CD4-positive, alpha-beta T cell treated with Interleukin-21 for 1 hour (primary cell): ENCODE measurements around the gene ASCC1.
A peak's percentile ranks its signal among the peaks of the same experiment; 100 is the strongest.
"Not testable (repeated sequence)": the region's sequence is repeated elsewhere in the genome, so short reads cannot be mapped to it uniquely, and the experiment has no call there.

Source experiments
- DNase-seq: peaks from one replicate; pipeline ENCODE4 v3.0.0-alpha.2; 2020

The ASCC1 gene, protein sequence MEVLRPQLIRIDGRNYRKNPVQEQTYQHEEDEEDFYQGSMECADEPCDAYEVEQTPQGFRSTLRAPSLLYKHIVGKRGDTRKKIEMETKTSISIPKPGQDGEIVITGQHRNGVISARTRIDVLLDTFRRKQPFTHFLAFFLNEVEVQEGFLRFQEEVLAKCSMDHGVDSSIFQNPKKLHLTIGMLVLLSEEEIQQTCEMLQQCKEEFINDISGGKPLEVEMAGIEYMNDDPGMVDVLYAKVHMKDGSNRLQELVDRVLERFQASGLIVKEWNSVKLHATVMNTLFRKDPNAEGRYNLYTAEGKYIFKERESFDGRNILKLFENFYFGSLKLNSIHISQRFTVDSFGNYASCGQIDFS

DNA sequence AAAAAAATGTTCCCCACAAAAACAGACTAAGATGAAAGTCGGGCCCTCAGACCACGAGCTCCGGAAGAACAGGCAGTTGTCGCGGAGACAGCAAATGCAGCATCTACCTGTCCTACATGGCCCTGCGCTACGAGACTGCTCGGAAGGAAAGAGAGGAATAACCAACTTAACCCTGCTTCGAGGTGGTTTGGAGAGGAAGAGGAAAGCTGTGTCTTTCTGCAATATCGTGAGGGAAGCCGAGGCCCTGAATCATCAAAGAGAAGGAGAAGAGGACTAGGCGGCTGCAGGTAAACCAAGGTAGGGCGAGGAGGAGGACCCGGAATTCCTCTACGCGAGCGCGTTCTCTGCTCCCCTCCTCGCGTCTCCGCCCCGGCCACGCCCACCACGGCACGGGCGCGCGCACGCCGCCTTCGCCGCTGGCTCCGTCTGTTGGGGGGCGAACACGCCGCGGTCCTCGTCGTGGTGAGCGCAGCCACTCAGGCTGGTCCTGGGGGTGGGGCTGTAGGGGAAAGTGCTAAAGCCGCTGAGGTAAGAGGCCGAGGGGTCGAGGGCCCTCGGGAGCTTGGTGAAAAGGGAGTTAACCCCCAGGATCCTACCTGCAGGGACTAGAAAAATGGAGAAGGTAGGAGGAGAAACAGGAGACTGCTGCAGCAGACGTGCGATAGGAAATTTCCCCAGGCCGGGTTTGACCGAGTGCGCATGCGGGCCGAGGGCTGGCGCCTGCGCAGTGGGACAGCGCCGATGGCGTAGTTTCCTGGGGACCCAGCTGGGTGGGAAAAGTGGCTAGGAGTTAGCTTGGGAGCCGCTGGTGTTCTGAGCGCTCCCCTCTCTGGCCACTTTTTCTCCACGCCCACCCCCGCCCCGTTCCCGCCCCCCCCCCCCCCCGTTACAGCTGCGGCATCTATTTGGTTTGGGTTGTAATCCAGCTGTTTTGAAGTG lies at the start of gene ASCC1, which contains the start of gene ANAPC16:
ASCC1 (minus strand) TSS at position 666 of the 939 bp plus-strand sequence. CDS start 2,978 bp downstream, outside the sequence.
ANAPC16 (plus strand) TSS at position 402 of the 939 bp plus-strand sequence. CDS start 7,903 bp downstream, outside the sequence.
- peak; percentile 94 for DNase-seq

DNA sequence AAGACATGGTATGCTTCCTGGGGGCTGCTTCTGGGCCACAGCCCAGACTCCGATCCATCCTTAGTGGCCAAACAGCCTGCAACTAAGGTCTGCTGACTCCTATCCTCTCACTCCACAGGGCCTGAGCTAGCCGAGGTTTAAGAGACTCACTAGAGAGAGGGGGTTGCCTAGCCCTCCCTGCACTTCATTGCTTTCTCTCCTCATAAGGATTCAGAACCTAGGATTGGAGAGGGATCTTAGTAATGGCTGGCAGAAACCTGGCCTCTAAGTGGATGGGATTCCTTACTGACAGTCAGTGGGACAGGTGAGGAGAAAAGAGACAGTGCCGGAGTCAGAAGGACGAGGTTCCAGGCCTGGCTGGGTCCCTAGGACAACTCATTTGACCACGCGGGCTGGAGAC lies 49.4 kb upstream of the ASCC1 start:
- DNase-seq, result no peak

DNA sequence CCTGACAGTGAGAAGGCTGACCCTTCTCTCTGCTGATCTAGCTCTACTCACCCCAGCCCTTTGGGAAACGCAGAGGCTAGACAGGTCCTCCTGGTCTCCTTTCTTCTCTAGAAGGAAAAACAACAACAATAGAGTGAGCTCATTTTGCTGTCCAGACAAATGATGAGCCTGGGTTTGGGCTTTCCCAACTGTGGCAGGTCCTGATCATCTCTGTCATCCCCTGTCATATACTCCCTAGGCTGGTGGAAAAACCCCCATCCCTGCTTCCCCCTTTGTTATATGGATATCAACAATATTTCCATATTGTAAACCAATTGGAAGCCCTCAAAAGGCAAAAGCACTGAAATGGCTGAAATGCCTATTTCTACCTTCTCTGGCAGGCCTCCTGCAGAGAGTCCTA lies 48.5 kb upstream of the ASCC1 start:
- DNase-seq, result no peak

DNA sequence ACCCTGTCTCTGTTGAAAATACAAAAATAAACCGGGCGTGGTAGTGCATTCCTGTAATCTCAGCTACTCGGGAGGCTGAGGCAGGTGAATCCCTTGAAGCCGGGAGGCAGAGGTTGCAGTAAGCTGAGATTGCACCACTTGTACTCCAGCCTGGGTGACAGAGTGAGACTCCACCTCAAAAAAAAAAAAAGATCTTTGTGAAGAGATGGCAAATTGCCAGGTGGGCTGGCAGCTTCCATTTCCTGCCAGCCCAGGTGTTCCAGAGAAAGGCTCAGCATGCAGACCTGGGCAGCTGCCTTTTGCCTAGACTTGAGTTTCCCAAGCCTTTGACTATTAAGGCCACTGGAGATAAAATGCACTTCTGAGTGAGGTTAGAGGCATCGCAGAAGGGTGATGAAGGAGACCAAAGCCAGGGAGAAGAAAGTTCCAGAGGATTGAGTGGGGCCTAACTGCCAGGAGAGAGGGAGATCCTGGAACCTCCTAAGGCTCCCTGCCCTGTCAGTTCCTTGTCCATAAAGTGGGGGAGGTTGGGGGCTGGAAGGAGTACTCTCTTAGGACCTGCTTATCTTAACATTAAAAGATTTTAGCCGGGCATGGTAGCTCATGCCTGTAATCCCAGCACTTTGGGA lies 47.7 kb upstream of the ASCC1 start:
- peak; percentile 59 for DNase-seq

DNA sequence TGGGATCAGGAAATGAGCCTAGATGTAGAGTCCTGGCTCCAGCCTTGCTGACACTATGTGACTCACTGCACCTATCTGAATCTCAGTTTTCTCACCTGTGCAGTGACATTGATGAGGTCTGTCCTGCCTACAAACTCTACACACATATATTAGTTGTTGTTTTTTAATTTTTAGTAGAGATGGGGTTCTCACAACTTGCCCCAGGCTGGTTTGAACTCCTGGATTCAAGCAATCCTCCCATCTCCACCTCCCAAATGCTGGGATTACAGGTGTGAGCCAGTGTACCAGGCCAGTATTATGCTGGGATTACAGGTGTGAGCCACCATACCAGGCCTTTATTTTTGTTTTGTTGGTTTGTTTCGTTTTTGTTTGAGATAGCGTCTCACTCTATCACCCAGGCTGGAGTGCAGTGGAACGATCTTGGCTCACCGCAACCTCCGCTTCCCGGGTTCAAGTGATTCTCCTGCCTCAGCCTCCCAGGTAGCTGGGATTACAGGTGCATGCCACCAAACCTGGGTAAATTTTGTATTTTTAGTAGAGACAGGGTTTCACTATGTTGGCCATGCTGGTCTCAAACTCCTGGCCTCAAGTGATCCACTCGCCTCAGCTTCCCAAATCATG lies 45.8 kb upstream of the ASCC1 start:
- no peak for DNase-seq

DNA sequence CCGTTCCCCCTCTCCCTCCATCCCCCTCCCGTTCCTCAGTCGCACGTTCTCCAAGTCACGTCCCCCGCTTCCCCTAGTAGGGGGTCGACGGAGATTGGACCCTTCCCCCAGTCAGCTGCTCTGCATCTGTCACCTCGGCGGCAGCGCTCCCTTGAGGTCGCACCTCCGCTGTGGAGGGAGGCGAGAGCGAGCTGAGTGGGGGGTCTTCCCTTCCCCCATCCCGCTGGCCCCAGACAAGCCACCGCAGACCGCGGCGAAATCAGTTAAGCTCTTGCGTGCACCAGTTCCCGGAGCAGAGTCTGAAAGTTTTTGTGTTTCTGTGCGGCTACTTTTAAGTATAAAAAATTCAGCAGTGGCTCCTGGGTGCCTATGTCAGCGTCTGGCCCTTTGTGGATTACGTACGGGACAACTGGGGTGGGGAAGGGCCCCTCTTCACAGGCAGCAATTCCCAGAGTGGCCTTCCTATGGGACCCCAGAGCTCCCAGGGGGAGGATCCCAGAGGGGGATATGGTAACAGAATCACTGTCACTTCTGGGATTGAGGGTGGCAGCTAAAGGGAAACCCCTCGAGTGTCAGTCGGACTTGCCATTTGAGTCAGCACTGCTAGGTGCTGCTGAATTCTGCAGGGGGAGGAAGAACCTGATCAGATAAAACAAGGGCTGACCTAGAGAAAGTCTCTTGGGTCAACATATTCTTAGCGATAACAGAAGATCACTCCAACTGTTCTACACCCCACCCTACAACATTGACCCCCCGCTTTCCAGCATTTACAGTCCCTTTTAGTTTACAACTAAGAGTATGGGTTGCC lies 45.1 kb upstream of the ASCC1 start:
- DNase-seq, result peak; percentile 81

DNA sequence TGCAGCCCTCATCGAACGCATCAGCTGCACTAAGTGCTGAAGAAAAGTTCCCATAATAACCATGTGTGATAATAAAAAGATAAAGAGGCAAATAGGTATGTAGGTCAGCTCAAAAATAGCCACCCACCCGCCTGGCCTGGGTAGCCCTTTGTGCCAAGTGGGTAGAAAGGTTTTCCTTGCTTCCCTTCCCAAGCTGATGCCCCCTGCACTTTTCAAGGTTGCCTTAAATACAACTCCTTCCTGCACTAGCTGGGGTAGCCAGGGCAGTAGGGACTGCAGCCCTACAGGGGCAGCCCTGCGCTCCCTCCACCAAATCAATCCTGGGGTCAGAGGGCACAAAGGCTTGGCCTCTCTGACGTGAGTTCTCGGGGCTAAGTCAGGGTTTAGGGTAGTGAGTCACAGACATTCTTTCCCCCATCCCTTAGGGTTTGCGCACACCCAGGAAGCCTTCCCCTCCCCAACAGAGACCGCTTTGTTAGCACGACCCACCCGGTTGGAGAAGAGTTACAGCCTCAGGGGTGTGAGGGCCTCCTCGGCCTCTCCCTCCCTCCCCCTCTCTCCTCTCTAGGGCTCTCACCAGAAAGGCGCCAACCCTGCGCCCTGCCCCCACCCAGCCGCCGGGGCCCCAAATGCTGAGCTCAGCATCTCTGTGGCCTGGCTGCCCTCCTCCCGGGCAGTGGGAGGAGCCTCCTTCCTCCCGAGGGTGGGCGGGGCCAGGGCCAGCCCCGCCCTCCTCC lies 44.3 kb upstream of the ASCC1 start:
- DNase-seq, result peak; percentile 90

DNA sequence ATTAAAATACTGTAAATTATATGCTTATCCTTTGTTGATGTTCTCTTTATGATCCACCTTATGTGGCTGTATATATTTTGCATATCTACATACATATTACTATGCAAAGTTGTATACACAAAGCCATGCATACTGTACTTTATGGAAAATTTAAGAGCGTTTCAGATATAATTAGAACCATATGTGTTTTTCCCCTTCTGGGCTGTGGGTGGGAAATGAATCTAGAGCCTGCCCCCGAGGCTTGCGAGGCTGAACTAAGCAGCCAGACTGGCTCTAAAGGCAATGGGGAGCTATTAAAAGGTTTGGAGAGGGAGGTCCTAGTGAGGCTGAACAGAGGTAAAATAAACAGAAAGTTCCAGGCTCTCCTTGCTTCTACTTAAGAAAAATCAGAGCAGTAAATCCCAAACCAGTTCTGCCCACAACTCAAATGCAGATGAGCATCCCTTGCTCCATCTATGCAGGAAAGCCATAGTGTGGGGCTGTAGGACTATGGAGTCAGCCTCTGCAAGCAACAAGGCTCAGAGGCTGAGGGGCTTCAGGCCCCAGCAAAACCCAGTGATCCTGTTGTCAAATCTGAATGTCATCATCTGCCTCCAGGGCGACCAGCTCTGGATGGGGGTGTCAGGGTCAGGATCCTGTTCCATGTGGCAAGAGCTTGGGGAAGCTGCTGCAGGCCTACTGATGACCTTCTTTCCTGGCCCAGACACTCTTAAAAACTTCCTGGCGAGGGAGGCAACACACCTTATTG lies 43.6 kb upstream of the ASCC1 start:
- no peak for DNase-seq

DNA sequence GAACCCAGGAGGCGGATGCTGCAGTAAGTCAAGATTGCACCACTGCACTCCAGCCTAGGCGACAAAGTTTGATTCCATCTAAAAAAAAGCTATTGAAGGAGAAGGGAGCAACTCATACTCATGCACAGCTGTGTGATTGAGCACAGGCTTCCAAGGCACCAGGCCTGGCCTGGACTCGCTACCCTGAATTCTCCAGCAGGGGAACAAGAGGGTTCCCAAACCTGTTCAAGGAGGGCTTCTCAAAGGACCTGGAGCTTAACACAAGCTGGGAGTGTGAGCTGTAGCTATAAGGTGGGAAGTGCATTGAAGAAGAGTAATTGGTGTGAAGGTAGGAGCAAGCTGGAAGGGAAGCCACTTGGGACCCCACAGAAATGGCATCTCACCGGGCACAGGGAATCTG lies 42.5 kb upstream of the ASCC1 start:
- no peak for DNase-seq

DNA sequence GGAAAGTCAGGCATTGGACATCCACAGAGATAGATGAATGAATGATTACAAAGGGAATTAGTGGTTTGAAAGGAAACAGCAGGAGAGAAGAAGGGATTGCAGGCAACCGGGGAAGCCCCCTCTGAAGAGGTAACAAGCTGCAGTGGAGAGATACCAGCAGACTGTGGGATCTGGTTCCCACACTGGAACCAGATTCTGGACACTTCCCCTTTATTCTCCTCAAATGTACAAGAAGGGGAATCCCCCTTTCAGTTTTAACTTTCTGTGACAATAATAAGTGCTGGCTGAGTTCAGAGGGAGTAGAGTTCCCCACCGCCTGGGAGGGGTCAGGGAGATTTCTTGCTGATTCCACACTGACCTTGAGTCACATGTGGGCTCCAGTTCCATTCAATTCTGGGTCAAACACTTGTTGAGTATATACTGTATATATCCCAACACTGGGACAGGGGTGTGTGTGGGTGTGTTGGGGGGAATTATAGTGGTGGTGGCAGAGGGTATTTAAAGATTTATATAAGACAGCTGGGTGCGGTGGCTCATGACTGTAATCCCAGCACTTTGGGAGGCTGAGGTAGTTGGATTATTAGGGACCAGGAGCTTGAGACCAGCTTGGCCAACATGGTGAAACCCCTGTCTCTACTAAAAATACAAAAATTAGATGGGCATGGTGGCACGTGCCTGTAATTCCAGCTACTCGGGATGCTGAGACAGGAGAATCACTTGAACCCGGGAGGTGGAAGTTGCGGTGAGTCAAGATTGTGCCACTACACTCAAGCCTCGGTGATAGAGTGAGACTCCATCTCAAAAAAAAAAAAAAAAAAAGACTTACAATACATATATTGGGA lies 41.2 kb upstream of the ASCC1 start:
- DNase-seq, result peak; percentile 30

DNA sequence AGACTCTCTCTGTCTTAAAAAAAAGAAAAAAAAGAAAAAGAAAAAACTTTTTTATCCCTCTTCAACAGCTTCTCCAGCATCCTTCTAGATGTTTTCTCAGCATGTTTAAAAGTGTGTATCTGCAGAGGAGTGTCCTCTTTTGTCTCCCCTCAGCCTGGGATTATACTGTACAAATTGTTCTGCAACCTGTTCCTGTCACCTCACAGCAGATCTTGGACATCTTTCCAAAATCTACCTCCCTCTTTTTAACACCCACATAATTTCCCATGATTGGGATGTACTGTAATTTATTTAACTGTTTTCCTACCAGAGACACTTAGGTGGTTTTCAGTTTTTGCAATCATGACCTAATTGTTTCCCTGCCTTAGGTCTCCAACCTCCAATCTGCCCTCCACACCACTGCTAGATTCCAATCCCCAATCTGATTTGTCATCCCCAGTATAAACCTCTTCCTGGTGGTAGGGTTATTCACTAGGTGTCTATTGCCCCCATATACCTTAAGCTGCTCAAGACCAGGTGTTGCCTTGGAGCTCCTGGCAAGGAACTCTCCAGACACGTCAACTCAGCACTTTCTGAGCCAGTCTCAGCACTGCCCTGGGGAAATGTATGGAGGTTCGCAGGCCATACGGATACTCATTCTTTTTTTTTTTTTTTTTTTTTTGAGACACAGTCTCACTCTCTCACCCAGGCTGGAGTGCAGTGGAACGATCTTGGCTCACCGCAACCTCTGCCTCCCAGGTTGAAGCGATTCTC lies 40.1 kb upstream of the ASCC1 start:
- DNase-seq, result no peak

DNA sequence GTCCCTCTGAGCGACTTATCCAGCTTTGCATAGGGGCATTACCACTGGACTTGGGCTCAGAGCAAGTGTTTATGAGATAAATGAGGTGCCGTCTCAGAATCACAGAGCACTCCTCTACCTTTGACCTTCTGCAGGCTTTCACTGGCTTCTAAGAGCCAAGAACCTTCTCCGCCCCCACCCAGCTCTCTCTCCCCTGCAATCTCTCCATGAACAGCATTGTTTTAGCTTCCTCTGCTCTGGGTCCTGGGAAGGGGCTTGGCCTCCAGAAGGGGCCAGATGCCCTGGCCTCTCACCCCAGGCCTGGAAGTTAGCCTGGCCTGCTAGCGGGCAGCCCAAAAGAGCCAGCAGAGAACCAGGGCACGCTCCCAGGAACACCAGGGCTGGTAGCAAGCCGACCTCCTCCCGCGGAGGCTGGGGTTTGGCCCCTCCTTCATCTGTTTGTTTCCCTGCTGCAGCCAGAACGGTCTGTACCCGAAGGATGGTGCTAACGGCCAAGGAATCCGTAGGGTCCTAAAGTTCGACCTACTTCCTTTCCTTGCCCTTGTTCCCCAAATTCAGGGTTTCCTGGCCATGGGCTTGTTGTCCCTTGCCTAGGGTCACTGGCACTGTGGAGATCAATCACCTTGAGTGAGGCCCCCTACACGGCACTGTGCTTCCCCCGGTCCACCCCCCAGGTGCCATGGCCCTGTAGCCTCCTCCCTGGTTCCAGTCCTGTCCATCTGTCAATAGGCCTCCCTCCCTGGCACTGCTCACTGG lies 38.9 kb upstream of the ASCC1 start:
- peak; percentile 45 for DNase-seq

DNA sequence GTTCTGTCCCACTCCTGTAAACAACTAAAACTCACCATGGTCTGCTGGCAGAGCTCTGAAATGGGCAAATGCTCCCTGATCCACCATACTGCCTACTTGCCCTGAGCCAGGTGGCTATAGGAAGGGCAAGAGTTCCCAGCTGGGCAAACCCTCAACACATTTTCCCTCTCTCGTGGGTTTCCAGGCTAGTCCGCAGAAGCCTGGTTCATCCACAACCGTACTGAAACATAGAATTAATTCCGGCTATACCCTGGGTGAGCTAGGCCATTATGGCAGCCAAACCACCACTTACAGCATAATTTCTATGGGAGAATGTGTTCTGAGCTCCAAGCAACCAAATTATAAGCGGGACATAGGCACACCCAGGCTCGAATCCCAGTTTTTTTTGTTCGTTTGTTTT lies 37.5 kb upstream of the ASCC1 start:
- DNase-seq, result no peak

DNA sequence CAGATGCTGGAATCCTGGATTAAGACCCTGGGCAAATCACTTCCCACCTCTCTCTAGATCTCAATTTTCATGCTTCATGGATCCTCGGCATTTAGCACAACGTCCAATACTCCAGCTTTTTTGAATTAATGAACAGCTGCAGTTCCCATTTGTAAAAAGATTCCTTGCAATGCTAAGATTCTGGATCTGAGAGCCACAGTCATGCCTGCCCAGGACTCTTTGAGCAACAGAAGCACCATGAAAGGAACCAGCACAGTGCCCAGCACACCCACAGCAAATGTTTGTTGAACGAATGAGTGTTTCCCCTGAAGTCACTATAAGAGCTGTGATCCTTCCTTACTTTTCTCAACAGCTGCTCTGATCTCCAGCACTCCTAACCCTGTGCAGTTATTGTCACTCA lies 36.9 kb upstream of the ASCC1 start:
- no peak for DNase-seq

DNA sequence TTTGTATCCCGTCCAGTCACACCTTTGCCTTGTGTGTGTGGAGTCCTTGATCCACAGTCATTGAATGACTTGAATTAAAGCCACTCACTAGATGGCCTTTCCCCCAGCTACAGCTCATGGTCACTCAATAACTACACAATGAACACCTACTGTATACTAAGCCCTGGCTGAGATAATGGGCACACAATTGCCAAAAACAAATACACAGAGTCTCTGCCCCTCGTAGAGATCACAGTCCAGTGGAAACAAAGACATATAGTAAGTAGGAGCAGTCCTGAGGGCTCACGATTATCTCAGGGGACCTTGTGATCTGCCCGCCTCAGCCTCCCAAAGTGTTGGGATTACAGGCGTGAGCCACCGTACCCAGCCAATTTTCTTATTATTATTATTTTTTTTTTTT lies 35.6 kb upstream of the ASCC1 start:
- DNase-seq, result no peak

DNA sequence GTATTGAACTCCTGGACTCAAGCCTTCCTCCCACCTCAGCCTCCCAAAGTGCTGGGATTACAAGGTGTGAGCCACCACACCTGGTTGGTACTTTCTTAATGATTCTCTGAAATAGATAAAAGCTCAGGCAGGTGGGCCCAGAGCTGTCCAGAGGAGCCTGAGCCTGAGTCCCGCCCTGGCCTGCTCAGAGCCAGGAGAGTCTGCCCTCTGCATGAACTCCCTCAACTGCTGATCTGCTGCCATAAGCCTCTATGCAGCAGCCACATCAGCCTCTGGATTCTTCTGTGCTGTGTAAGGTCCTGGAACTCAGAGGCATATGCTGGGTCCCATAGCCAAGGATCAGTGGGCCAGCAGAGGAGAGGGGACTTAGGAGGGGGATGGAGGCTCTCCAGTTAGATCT lies 34.6 kb upstream of the ASCC1 start:
- no peak for DNase-seq

DNA sequence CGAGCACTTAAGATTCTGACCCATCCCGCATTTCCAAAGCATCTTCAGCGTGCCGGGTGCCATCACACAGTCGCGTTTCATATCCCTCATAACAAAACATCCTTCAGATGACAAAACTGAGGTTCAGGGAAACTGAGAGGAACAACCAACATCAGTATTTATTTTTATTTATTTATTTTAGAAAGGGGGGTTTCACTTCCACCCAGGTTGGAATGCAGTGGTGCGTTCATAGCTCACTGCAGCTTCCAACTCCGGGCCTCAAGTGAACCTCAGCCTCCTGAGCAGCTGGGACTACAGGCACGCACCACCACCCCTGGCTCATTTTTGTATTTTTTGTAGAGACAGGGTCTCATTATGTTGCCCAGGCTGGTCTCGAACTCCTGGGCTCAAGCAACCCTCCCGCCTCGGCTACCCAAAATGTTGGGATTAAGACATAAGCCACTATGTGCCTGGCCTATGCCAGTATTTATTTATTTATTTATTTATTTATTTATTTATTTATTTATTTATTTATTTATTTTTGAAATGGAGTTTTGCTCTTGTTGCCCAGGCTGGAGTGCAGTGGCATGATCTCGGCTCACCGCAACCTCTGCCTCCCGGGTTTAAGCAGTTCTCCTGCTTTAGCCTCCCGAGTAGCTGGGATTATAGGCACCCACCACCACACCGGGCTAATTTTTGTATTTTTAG lies 33.2 kb upstream of the ASCC1 start:
- DNase-seq, result not testable (repeated sequence)
